Endodermal cell (in vitro differentiated cells): Measurements from ENCODE around the gene GAB3. TPM values are rescaled to one million over a fixed set of nuclear protein-coding genes. Genes with fewer than 3 reads are reported as not detected.

Experiments used
- DNase-seq: peaks from one replicate; pipeline ENCODE4 v3.0.0-alpha.2; 2017
- H3K27ac ChIP-seq: 2 replicates; pipeline ENCODE4 v1.5.1; 2013; ENCODE audit warnings: mild to moderate bottlenecking, low read depth, low read length, moderate library complexity
- H3K27me3 ChIP-seq: 2 replicates; pipeline ENCODE4 v1.6.1; 2013; ENCODE audit warnings: mild to moderate bottlenecking, low read length, moderate library complexity; ENCODE audit not compliant: insufficient read depth, control insufficient read depth, poor library complexity, severe bottlenecking
- H3K36me3 ChIP-seq: 2 replicates; pipeline ENCODE4 v1.7.0; 2013; ENCODE audit warnings: mild to moderate bottlenecking, low read length, moderate library complexity; ENCODE audit not compliant: control insufficient read depth, insufficient read depth
- H3K4me1 ChIP-seq: one replicate; pipeline ENCODE4 v1.7.0; 2013; ENCODE audit warnings: low read length; ENCODE audit not compliant: control insufficient read depth, insufficient read depth
- H3K4me3 ChIP-seq: 2 replicates; pipeline ENCODE4 v1.5.1; 2013; ENCODE audit warnings: mild to moderate bottlenecking, low read length, moderate library complexity
- H3K9ac ChIP-seq: 2 replicates; pipeline ENCODE4 v1.6.1; 2013; ENCODE audit warnings: mild to moderate bottlenecking, low read length, moderate library complexity; ENCODE audit not compliant: poor library complexity, severe bottlenecking; ENCODE audit errors: extremely low read depth
- H3K9me3 ChIP-seq: 2 replicates; pipeline ENCODE4 v1.6.1; 2013; ENCODE audit warnings: mild to moderate bottlenecking, low read length, moderate library complexity; ENCODE audit not compliant: control insufficient read depth
- H3K27ac Mint-ChIP-seq: 2 replicates; pipeline ENCODE4 v1.8.0; 2020; ENCODE audit warnings: mixed read lengths
- H3K27me3 Mint-ChIP-seq: 2 replicates; pipeline ENCODE4 v1.8.0; 2021; ENCODE audit warnings: mild to moderate bottlenecking, mixed read lengths; ENCODE audit not compliant: insufficient read depth
- H3K36me3 Mint-ChIP-seq: 2 replicates; pipeline ENCODE4 v1.8.0; 2020; ENCODE audit warnings: low read depth, mixed read lengths
- H3K4me1 Mint-ChIP-seq: 2 replicates; pipeline ENCODE4 v1.8.0; 2020; ENCODE audit warnings: mixed read lengths
- H3K4me3 Mint-ChIP-seq: 2 replicates; pipeline ENCODE4 v1.8.0; 2020; ENCODE audit warnings: mild to moderate bottlenecking, moderate library complexity, mixed read lengths
- H3K9me3 Mint-ChIP-seq: 2 replicates; pipeline ENCODE4 v1.8.0; 2020; ENCODE audit warnings: mild to moderate bottlenecking, mixed read lengths
- WGBS, 2 experiments: methylation state at CpG; one replicate each; pipeline versions ENCODE4 v1.1.5 to v1.1.7; 2013; ENCODE audit warnings: missing lambda C conversion rate in 2 of 2, mixed read lengths in 1 of 2; ENCODE audit not compliant: insufficient coverage in 1 of 2, insufficient read length in 1 of 2; 5-methylcytosine and 5-hydroxymethylcytosine counted together
- total RNA-seq, 2 donors: library from RNA; stranded (reverse); fragmentation: NEBNext Ultra II Directional in 1 of 2; extraction: Animal tissue kit (Norgen Biotek cat#: 25700) in 1 of 2; gene quantifications; 2 replicates in 1 of 2; 3 replicates in 1 of 2; pipeline ENCODE4 v1.2.1, GENCODE V29; 2021
- TF ChIP-seq, protein P1 (sequence below): fragments of 200-600 bp; sonication (generic); conservative IDR thresholded peaks from 2 replicates; pipeline ENCODE4 v1.5.0; 2021; ENCODE audit warnings: antibody characterized with exemption, mild to moderate bottlenecking

The GAB3 gene
- total RNA-seq, 2 donors from 2014 or later = 0.13 to 0.55 TPM

DNA sequence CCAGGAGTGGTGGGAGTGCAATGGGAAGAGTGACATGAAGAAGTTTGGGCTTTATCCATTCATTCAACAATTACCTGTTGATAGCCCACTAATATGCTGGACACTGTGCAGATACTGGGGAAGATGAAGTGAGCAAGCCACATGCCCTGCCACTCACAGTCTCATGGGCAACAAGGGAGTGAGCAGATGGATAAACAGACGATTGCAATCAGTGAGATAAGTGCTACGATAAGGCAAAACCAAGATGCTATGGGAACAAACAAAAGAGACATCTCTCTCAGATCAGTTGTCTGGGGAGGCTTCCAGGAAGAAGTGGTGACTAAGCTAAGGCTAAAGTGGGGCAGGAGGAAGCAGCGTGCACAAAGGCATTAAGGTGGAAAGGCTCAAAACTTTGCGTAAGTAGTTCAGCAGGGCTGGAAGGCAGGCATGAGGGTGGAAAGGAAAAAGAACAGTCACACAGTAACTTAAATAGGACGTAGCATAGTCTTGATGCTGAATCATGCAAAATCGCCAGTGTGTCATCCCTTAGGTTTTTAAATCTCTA lies 31.7 kb downstream of the GAB3 start:
- Histone ChIP-seq H3K4me1 (no peaks in the 10 kb centered on the region), H3K9ac (no peak overlapping the region), H3K27me3 (no peaks in the 10 kb centered on the region), H3K36me3 (no peaks in the 10 kb centered on the region), H3K27ac (no peak overlapping the region), H3K4me3 (no peak overlapping the region), H3K9me3 (no peaks in the 10 kb centered on the region)
- no peak for DNase-seq
- H3K9me3 Mint-ChIP-seq = peaks cover 54% of the 10 kb centered on the region
- TF ChIP-seq, protein P1, sequence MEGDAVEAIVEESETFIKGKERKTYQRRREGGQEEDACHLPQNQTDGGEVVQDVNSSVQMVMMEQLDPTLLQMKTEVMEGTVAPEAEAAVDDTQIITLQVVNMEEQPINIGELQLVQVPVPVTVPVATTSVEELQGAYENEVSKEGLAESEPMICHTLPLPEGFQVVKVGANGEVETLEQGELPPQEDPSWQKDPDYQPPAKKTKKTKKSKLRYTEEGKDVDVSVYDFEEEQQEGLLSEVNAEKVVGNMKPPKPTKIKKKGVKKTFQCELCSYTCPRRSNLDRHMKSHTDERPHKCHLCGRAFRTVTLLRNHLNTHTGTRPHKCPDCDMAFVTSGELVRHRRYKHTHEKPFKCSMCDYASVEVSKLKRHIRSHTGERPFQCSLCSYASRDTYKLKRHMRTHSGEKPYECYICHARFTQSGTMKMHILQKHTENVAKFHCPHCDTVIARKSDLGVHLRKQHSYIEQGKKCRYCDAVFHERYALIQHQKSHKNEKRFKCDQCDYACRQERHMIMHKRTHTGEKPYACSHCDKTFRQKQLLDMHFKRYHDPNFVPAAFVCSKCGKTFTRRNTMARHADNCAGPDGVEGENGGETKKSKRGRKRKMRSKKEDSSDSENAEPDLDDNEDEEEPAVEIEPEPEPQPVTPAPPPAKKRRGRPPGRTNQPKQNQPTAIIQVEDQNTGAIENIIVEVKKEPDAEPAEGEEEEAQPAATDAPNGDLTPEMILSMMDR = no peak
- WGBS, 2 experiments = 91 to 95% methylated on average over 3 to 6 of the region's 6 CpGs
- H3K27ac Mint-ChIP-seq = no peak overlapping the region
- H3K4me1 Mint-ChIP-seq = no peaks in the 10 kb centered on the region
- no peaks in the 10 kb centered on the region for H3K27me3 Mint-ChIP-seq
- no peak overlapping the region for H3K4me3 Mint-ChIP-seq
- H3K36me3 Mint-ChIP-seq = no peaks in the 10 kb centered on the region

DNA sequence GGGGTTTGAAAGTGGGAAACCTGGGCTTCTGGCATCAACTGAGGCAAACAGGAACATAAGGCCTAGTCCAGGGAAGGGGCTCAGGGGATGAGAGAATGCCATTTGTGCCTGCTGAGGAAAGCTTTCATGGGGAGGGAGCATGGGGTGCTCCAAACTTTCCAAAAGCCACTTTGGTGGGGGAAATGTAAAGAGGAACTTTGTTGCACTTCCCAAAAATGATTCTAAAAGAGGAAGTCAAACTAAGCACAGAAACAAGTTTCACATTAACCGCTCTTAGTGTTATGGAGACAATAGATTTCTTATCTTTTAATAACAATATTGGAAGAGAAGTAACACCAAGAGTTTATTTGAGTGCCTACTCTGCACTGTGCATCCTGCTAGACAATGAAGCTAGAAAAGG lies 32.3 kb downstream of the GAB3 start:
- no peaks in the 10 kb centered on the region for H3K27me3 ChIP-seq
- H3K9me3 Mint-ChIP-seq = peaks cover 51% of the 10 kb centered on the region
- H3K4me3 ChIP-seq = no peak overlapping the region
- H3K4me3 Mint-ChIP-seq = no peak overlapping the region
- DNase-seq = no peak
- no peaks in the 10 kb centered on the region for H3K9me3 ChIP-seq
- TF ChIP-seq, protein P1 = no peak
- H3K27ac Mint-ChIP-seq = no peak overlapping the region
- no peaks in the 10 kb centered on the region for H3K4me1 ChIP-seq
- H3K36me3 Mint-ChIP-seq = no peaks in the 10 kb centered on the region
- no peaks in the 10 kb centered on the region for H3K4me1 Mint-ChIP-seq
- H3K36me3 ChIP-seq = no peaks in the 10 kb centered on the region
- H3K27me3 Mint-ChIP-seq = no peaks in the 10 kb centered on the region
- H3K9ac ChIP-seq = no peak overlapping the region
- no CpG with 5 or more reads among the region's 1 CpG for WGBS, 2 experiments
- H3K27ac ChIP-seq = no peak overlapping the region

GRCh38 chrX:154717824-154718223 lies 33.1 kb downstream of the GAB3 start:
- no peaks in the 10 kb centered on the region for H3K36me3 ChIP-seq
- no peaks in the 10 kb centered on the region for H3K36me3 Mint-ChIP-seq
- H3K9ac ChIP-seq = no peak overlapping the region
- H3K9me3 ChIP-seq = no peaks in the 10 kb centered on the region
- no peaks in the 10 kb centered on the region for H3K27me3 Mint-ChIP-seq
- TF ChIP-seq, protein P1 = no peak
- H3K9me3 Mint-ChIP-seq = peaks cover 48% of the 10 kb centered on the region
- H3K4me1 Mint-ChIP-seq = no peaks in the 10 kb centered on the region
- no peak overlapping the region for H3K27ac ChIP-seq
- no peaks in the 10 kb centered on the region for H3K4me1 ChIP-seq
- no peak overlapping the region for H3K4me3 ChIP-seq
- no peaks in the 10 kb centered on the region for H3K27me3 ChIP-seq
- H3K27ac Mint-ChIP-seq = no peak overlapping the region
- H3K4me3 Mint-ChIP-seq = no peak overlapping the region
- 87% methylated on average over 7 of the region's 7 CpGs; no CpG with 5 or more reads in 1 of the 2 experiments for WGBS, 2 experiments
- no peak for DNase-seq
